GM19452 (cell line): Measurements from ENCODE around the gene CD44.

ENCODE experiments used
- ATAC-seq: cut with Tn5 transposase; IDR thresholded peaks from one replicate; pipeline ENCODE4 v1.9.1; 2021; ENCODE audit not compliant: unreplicated experiment

The CD44 gene

GRCh38 chr11:35234460-35235156 is 95.6 kb downstream of the CD44 start:
- ATAC-seq = no peak

- no peak for ATAC-seq
These were observed 96.1 kb downstream of the CD44 start for GRCh38 chr11:35235157-35235468.

- ATAC-seq = no peak
These were observed 96.5 kb downstream of the CD44 start for GRCh38 chr11:35235498-35235897.

GRCh38 chr11:35235936-35236666 is 97.1 kb downstream of the CD44 start:
- ATAC-seq = no peak

DNA sequence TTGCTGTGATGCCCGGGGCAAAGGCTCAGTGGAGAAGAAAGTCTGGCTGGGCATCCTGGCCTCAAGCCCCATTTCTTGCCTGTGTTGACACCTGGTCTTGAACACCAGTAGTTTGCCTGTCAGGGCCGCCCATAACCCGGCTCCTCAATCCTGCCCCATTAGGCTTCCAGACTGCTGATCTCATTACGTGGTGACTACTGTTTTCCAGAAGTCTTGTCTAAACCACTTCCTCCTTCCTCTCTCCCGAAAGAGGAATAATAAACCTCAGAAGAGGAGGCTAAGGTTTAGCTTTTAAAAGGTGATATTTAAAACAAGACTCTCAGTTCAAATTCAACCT is 97.7 kb downstream of the CD44 start:
- ATAC-seq = no peak

DNA sequence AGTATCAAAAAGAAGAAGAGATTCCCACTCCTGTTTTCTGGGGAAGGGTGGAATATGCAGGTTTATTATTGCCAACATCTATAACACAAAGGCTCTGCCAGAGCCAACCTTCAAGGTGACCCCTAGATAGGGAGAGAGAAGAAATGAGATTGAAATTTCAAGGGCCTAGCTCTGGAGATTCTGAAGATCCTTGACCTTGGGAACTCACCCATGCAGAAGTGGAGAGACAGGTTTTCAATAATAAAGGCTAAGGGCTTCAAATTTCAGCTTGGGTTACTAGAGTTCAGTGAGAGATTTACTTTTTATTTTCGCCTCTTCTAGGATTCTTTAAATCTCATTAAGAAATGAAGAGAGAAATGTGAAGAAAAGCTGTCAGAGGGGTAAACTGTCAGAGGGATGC is 98.4 kb downstream of the CD44 start:
- ATAC-seq = no peak

DNA sequence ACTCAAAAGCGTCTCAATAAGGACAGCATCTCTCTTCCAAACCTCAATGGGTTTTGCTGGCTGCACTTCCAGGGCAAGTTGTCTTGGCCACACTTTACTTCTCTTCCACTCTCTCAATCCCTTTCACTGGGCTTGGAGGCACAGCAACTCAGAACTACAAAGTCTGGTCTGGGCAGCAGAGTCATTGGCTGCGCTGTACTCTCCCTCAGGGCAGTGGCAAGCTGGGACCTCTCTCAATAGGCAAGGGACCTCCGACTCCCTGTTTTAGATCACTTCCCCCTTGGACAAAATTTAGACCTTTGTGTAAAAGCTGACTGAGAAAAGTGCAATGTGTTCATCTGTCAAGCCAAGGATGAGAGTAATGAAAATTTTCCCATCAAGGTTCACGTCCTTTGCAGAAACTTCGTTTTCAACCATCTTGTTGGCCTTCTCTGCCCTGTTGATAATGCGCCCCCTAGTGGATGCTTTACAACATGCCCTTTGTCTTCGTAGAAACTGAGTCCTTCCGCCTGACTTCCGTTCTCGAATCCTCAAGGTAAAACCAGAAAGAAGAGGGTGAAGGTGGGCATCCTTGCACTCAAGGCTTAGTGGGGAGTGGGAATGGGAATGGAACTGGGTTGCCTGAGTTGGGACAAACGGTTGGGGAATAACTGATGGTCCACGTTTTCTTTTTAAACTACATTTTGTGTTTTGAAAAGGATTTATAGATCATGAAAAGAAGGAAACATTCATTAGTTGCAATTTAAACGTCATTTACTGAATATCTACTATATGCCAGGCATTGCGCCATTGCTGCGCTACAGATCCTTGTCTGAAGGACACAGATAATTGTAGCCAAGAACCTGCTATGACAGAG is 99.1 kb downstream of the CD44 start:
- ATAC-seq = no peak

GRCh38 chr11:35238882-35239281 is 99.9 kb downstream of the CD44 start:
- no peak for ATAC-seq

DNA sequence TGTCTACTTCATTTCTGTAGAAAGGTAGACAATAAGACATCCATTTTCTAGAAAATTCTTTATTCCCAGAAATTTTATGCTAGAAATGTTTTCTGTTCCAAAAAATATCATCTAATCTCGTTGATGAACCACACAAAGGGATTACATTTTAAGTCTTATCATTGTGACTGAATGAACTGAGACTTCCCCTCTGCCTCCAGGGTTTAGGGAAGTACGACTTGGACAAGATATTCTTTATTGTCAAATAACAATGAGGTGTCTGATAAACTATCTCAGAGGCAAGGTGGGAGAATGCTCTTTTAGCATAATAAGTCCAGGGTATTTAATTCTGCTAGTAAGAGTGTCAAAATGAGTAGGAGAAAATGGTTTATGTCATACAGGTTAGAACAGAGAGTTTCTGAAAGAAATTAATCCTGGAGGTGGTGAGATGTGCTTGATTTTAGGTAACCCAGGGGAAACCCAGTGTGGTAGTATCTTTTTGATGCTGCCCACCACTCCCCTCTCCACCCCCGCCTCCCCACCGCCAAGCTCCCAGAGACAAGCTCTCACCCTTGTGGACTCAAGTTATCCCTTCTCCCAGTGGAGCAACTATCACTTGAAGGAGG is 100.6 kb downstream of the CD44 start:
- ATAC-seq = no peak

DNA sequence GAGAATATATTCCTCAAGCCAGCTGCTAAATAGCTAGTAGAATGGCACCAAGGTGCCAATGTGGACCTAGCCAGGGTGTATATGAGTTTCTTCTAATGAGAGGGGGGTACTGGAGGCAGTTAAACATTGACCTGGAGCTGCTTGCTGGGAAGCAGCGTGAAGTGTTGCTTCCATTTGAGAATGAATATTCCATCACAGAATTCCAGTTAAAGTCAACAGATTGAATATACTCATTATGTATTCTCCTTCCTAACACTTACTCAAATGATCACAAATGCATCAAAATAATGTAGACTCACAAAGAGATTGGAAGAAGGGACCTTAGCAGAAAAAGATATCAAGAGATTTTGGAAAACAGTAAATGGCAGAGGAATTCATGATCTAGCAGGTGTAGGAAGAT is 102.1 kb downstream of the CD44 start:
- ATAC-seq = no peak

GRCh38 chr11:35241531-35241930 is 102.6 kb downstream of the CD44 start:
- no peak for ATAC-seq

GRCh38 chr11:35242412-35243242 is 103.7 kb downstream of the CD44 start:
- ATAC-seq = no peak

DNA sequence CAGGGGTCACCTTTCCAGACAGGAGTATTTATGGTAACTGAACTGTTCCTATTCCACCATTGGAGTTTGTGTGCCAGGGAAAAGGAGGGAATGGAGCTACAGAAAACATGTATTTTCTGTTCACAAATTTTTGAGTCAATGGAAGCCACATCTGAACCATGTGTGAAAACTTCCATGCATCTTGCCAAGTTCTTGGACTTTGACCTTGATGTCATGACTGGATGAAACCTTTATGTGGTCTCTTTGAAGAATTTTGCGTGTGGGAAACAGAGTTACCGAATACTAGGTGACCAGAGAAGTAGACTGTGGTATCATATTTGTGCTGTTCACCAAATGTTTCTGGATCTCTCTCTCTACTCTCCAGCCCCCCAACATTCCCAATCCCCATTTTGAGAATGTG is 104.8 kb downstream of the CD44 start:
- ATAC-seq = no peak

GRCh38 chr11:35245056-35245455 is 106.1 kb downstream of the CD44 start:
- ATAC-seq = no peak

- no peak for ATAC-seq
These were observed 106.8 kb downstream of the CD44 start for GRCh38 chr11:35245786-35246185.

DNA sequence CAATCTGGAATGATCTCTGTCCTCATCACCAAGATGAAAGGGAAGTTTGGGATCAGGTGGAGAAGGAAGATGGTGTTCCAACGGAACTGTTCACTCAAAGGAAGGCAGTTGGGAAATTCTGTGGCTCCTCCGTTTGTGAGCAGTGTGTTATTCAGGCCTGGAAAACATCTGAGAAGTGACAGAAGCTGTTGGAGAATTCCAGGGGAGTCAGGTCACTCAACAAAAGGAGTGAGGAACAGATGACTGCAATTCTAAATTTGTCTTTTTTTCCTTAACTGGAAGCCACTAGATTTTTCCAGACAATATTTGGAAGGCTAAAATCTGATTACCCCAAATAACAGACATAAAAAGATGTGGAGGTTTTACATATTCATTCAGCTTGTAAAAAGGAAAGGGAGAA is 107.8 kb downstream of the CD44 start:
- ATAC-seq = no peak

DNA sequence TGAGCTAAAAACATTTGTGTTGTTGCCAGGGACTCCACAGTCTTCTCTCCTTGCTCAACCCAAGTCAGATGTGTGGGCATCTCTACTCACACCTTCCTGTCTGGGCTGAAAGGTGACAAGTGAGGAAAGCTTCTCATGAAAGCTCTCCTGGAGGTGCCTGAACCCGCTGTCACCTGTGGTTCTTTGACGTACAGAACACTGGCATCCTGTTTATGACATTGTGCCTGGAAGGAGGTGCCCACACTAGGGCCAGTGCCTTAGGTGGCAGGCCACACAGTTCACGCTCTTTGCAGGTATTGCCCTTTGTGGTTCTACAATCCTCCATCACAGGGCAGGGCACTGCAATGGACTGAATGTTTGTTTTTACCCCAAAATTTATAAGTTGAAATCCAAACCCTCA is 108.5 kb downstream of the CD44 start:
- ATAC-seq = no peak

GRCh38 chr11:35247863-35248262 is 108.9 kb downstream of the CD44 start:
- ATAC-seq = no peak

GRCh38 chr11:35248558-35249323 is 109.8 kb downstream of the CD44 start:
- ATAC-seq = no peak

DNA sequence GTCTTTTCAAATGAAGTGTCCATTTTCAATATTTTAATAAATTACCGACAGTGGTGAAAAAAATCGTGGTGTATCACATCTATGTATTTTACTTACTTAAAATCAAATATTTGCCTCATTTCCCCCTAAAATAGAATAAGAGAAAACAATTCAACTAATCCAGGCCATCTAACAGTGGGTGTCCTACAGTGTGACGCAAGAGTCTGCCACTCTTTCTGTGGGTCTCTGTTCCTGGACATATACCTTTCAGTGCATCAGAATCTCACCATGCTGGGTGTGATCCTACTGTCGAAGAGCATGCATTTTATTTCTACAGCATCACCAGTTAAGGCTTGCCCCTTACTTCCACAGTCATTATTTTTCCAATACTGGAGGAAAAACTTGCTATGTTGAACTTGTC is 111.2 kb downstream of the CD44 start:
- no peak for ATAC-seq
